IMR-90 (cell line): ENCODE data around the gene SMAD7. TPM values are rescaled to one million over a fixed set of nuclear protein-coding genes. Genes with fewer than 3 reads are reported as not detected.

Experiments
- ATAC-seq: fragments of 200-7000 bp; cut with Tn5 transposase; 2 replicates; pipeline ENCODE4 v1.9.1; 2020; ENCODE audit warnings: low read depth, mild to moderate bottlenecking, moderate library complexity
- BruUV-seq: library from RNA; stranded (reverse); fragments of 400-500 nt; replicated peaks from 2 replicates; lab custom pipeline; 2021; lab: Mats Ljungman, UMichigan
- CTCF ChIA-PET: fragments of 300-600 bp; formaldehyde crosslinking; extraction: SDS; loops from one replicate; lab custom pipeline; 2021; ENCODE audit warnings: antibody characterized with exemption; lab: Yijun Ruan, JAX
- POLR2A ChIA-PET: fragments of 300-600 bp; sonication (Branson Sonifier 250); formaldehyde crosslinking; loops from one replicate; lab custom pipeline; 2022; ENCODE audit warnings: antibody characterized with exemption; ENCODE audit not compliant: unreplicated experiment; lab: Charles Lee
- DNase-seq: peaks from one replicate; pipeline ENCODE4 v3.0.0; 2013
- H2AFZ ChIP-seq: replicated peaks from 2 replicates; pipeline ENCODE3; 2013; ENCODE audit warnings: low read length, mild to moderate bottlenecking; ENCODE audit not compliant: poor library complexity
- H2AK5ac ChIP-seq: 2 replicates; pipeline ENCODE4 v1.6.1; 2013; ENCODE audit warnings: low read depth, low read length, inconsistent platforms
- H2AK9ac ChIP-seq: replicated peaks from 2 replicates; pipeline ENCODE3; 2013; ENCODE audit warnings: mild to moderate bottlenecking, low read depth, low read length, moderate library complexity; ENCODE audit not compliant: poor library complexity
- H2BK120ac ChIP-seq: 2 replicates; pipeline ENCODE4 v1.6.1; 2013; ENCODE audit warnings: low read depth, low read length, inconsistent platforms
- H2BK15ac ChIP-seq: 3 replicates; pipeline ENCODE4 v1.6.1; 2013; ENCODE audit warnings: low read depth, low read length, inconsistent platforms
- H2BK20ac ChIP-seq: 2 replicates; pipeline ENCODE4 v1.6.1; 2013; ENCODE audit warnings: low read depth, mild to moderate bottlenecking, inconsistent platforms, low read length, moderate library complexity
- H2BK5ac ChIP-seq: 2 replicates; pipeline ENCODE4 v1.6.1; 2013; ENCODE audit warnings: mild to moderate bottlenecking, low read depth, low read length, inconsistent platforms; ENCODE audit not compliant: poor library complexity, severe bottlenecking
- H3K14ac ChIP-seq: replicated peaks from 2 replicates; pipeline ENCODE4 v1.6.1; 2013; ENCODE audit warnings: low read depth, low read length, inconsistent platforms
- H3K18ac ChIP-seq: 2 replicates; pipeline ENCODE4 v1.6.1; 2013; ENCODE audit warnings: low read depth, low read length, control low read depth
- H3K23ac ChIP-seq: 2 replicates; pipeline ENCODE4 v1.6.1; 2013; ENCODE audit warnings: low read depth, low read length, inconsistent platforms
- H3K27ac ChIP-seq: 2 replicates; pipeline ENCODE4 v1.5.1; 2013; ENCODE audit warnings: mild to moderate bottlenecking, control low read depth, low read length; ENCODE audit not compliant: insufficient read depth
- H3K27me3 ChIP-seq: 2 replicates; pipeline ENCODE4 v1.6.1; 2013; ENCODE audit warnings: low read length; ENCODE audit not compliant: control insufficient read depth, insufficient read depth
- H3K36me3 ChIP-seq: 2 replicates; pipeline ENCODE4 v1.6.1; 2013; ENCODE audit warnings: low read length, mixed read lengths; ENCODE audit not compliant: control insufficient read depth, insufficient read depth
- H3K4ac ChIP-seq: 2 replicates; pipeline ENCODE4 v1.6.1; 2013; ENCODE audit warnings: low read depth, low read length, inconsistent platforms
- H3K4me1 ChIP-seq: 2 replicates; pipeline ENCODE4 v1.6.1; 2013; ENCODE audit warnings: low read length, mixed read lengths; ENCODE audit not compliant: control insufficient read depth, insufficient read depth
- H3K4me2 ChIP-seq: 2 replicates; pipeline ENCODE4 v1.6.1; 2013; ENCODE audit warnings: low read depth, mild to moderate bottlenecking, control low read depth, low read length, moderate library complexity
- H3K4me3 ChIP-seq: 2 replicates; pipeline ENCODE4 v1.5.1; 2013; ENCODE audit warnings: low read depth, mild to moderate bottlenecking, control low read depth, low read length, moderate library complexity; ENCODE audit not compliant: insufficient read depth
- H3K56ac ChIP-seq: 2 replicates; pipeline ENCODE4 v1.6.1; 2013; ENCODE audit warnings: low read length, inconsistent platforms; ENCODE audit not compliant: insufficient read depth; ENCODE audit errors: extremely low read depth
- H3K79me1 ChIP-seq, 2 experiments: 2 replicates each; pipeline ENCODE4 v1.6.1; 2013; ENCODE audit warnings: low read length in 2 of 2, inconsistent platforms in 1 of 2, low read depth in 1 of 2
- H3K9ac ChIP-seq: 2 replicates; pipeline ENCODE4 v1.6.1; 2013; ENCODE audit warnings: low read depth, low read length, control low read depth
- H3K9me1 ChIP-seq: 2 replicates; pipeline ENCODE4 v1.6.1; 2013; ENCODE audit warnings: low read length, inconsistent platforms; ENCODE audit not compliant: insufficient read depth
- H3K9me3 ChIP-seq: 2 replicates; pipeline ENCODE4 v1.6.1; 2013; ENCODE audit warnings: low read length; ENCODE audit not compliant: control insufficient read depth, insufficient read depth
- H4K20me1 ChIP-seq: 2 replicates; pipeline ENCODE4 v1.6.1; 2013; ENCODE audit warnings: low read length, inconsistent platforms; ENCODE audit not compliant: insufficient read depth
- H4K5ac ChIP-seq: 2 replicates; pipeline ENCODE4 v1.6.1; 2013; ENCODE audit warnings: mild to moderate bottlenecking, low read depth, low read length, control low read depth
- H4K8ac ChIP-seq, 2 experiments: 2 replicates each; pipeline ENCODE4 v1.6.1; 2013; ENCODE audit warnings: low read depth in 2 of 2, low read length in 2 of 2, control low read depth in 1 of 2, inconsistent platforms in 1 of 2
- H4K91ac ChIP-seq: 2 replicates; pipeline ENCODE4 v1.6.1; 2013; ENCODE audit warnings: low read depth, low read length, inconsistent platforms; ENCODE audit not compliant: insufficient read depth
- BHLHE40 ChIP-seq: fragments of 150-350 bp; IDR thresholded peaks from 2 replicates; pipeline ENCODE4 v1.6.1; 2016; ENCODE audit warnings: mild to moderate bottlenecking, low read depth, low read length
- CEBPB ChIP-seq: IDR thresholded peaks from 2 replicates; pipeline ENCODE4 v1.6.1; 2012; ENCODE audit warnings: low read depth, low read length, improper control_type of control experiment
- CHD1 ChIP-seq: IDR thresholded peaks from 2 replicates; pipeline ENCODE4 v1.6.1; 2012; ENCODE audit warnings: low read depth, low read length, improper control_type of control experiment
- FOS ChIP-seq: fragments of 150-350 bp; IDR thresholded peaks from 2 replicates; pipeline ENCODE4 v1.6.1; 2016; ENCODE audit warnings: low read depth, low read length
- MAZ ChIP-seq: IDR thresholded peaks from 2 replicates; pipeline ENCODE4 v1.6.1; 2012; ENCODE audit warnings: low read depth, mild to moderate bottlenecking, low read length, improper control_type of control experiment, moderate library complexity, borderline replicate concordance
- MXI1 ChIP-seq: IDR thresholded peaks from 2 replicates; pipeline ENCODE4 v1.6.1; 2012; ENCODE audit warnings: low read depth, mild to moderate bottlenecking, low read length, moderate library complexity, borderline replicate concordance
- NFE2L2 ChIP-seq: fragments of 150-350 bp; IDR thresholded peaks from 2 replicates; pipeline ENCODE4 v1.6.1; 2016; ENCODE audit warnings: low read depth, mild to moderate bottlenecking, low read length
- POLR2A ChIP-seq: IDR thresholded peaks from 2 replicates; pipeline ENCODE4 v1.6.1; 2012; ENCODE audit warnings: mild to moderate bottlenecking, low read depth, low read length
- RAD21 ChIP-seq: IDR thresholded peaks from 2 replicates; pipeline ENCODE4 v1.6.1; 2012; ENCODE audit warnings: low read length, improper control_type of control experiment
- SMC3 ChIP-seq: fragments of 150-350 bp; IDR thresholded peaks from 2 replicates; pipeline ENCODE4 v1.6.1; 2016; ENCODE audit warnings: low read depth, mild to moderate bottlenecking, antibody characterized with exemption, low read length, moderate library complexity
- WGBS, 2 experiments: methylation state at CpG; one replicate each; pipeline versions ENCODE4 v1.1.5 to v1.1.7; 2013; ENCODE audit warnings: missing lambda C conversion rate in 2 of 2; ENCODE audit not compliant: insufficient read length in 1 of 2; ENCODE audit errors: extremely low coverage in 2 of 2; 5-methylcytosine and 5-hydroxymethylcytosine counted together
- dilution Hi-C: fragments of 300-500 bp; cut with HindIII; formaldehyde crosslinking; loops from one replicate; pipeline ENCODE4 v1.14.3; 2018; ENCODE audit warnings: low sequenced_read_pairs; ENCODE audit not compliant: unreplicated experiment
- in situ Hi-C: fragments of 300-500 bp; cut with MboI; formaldehyde crosslinking; loops from 3 replicates; pipeline ENCODE4 v1.14.3; 2019; ENCODE audit warnings: low sequenced_read_pairs, inconsistent platforms, mixed read lengths
- intact Hi-C: fragments of 100-400 bp; cut with micrococcal nuclease; formaldehyde crosslinking; loops from 2 replicates; pipeline ENCODE4 v1.10.0; 2022
- polyA plus RNA-seq, 3 experiments: library from polyadenylated mRNA; depleted of rRNA; stranded (reverse); fragments of >200 nt; gene quantifications; 2 replicates each; pipeline ENCODE4 v1.2.3, GENCODE V29; 2012; ENCODE audit warnings: low replicate concordance in 1 of 3
- total RNA-seq: library from RNA; depleted of rRNA; stranded (reverse); fragments of >200 nt; gene quantifications from 2 replicates; pipeline ENCODE4 v1.2.3, GENCODE V29; 2012
- TF ChIP-seq, protein P1 (sequence below): conservative IDR thresholded peaks from 2 replicates; pipeline ENCODE4 v1.5.1; 2012; ENCODE audit warnings: mild to moderate bottlenecking, low read depth, low read length, improper control_type of control experiment

Gene SMAD7
- total and polyA plus RNA-seq, 2 of the 4 experiments (the other 2 are of a cell fraction), result 15.8 to 17.6 TPM

GRCh38 chr18:48896875-48897511 is 53.8 kb downstream of the SMAD7 start:
- Histone ChIP-seq H3K14ac (peak overlapping the region; percentile 17; the same call in 1 of the 2 replicates), H2BK20ac (no peak overlapping the region), H3K4me1 (peaks cover 10% of the 10 kb centered on the region), H3K4me3 (no peak overlapping the region), H2AK5ac (peak overlapping the region; percentile 38; the same call in 1 of the 2 replicates), H2BK5ac (no peak overlapping the region), H2BK120ac (peak overlapping the region; percentile 43; the same call in 1 of the 2 replicates), H3K9ac (no peak overlapping the region), H3K27ac (no peak overlapping the region), H3K9me3 (no peaks in the 10 kb centered on the region), H4K20me1 (no peaks in the 10 kb centered on the region), H4K8ac (peak overlapping the region in 1 of 2 experiments; percentile 4; a peak in 1 of 4 replicates), H2BK15ac (no peak overlapping the region), H3K23ac (no peak overlapping the region), H2AFZ (peak overlapping the region; percentile 70), H3K9me1 (peaks cover 9% of the 10 kb centered on the region), H3K4ac (peak overlapping the region; percentile 46), H3K56ac (no peak overlapping the region), H3K79me1 (peaks cover 0 to 3% of the 10 kb centered on the region in 2 experiments; a peak in 1 of 4 replicates), H4K5ac (peak overlapping the region; percentile 22; the same call in 1 of the 2 replicates), H3K4me2 (no peak overlapping the region), H3K36me3 (no peaks in the 10 kb centered on the region), H3K18ac (no peak overlapping the region), H2AK9ac (no peak overlapping the region), H4K91ac (no peak overlapping the region; the same call in 1 of the 2 replicates), H3K27me3 (no peaks in the 10 kb centered on the region)
- in situ Hi-C loops (no loop called here), dilution Hi-C loops (no loop called here), intact Hi-C loops (no loop called here)
- ATAC-seq (peak; percentile 36; the same call in 1 of the 2 replicates), DNase-seq (peak; percentile 17)
- no peak for TF ChIP-seq CHD1
- no peak for TF ChIP-seq POLR2A
- no peak for TF ChIP-seq MAZ
- TF ChIP-seq CEBPB, result peak; percentile 66
- no peak for TF ChIP-seq BHLHE40
- TF ChIP-seq, protein P1, sequence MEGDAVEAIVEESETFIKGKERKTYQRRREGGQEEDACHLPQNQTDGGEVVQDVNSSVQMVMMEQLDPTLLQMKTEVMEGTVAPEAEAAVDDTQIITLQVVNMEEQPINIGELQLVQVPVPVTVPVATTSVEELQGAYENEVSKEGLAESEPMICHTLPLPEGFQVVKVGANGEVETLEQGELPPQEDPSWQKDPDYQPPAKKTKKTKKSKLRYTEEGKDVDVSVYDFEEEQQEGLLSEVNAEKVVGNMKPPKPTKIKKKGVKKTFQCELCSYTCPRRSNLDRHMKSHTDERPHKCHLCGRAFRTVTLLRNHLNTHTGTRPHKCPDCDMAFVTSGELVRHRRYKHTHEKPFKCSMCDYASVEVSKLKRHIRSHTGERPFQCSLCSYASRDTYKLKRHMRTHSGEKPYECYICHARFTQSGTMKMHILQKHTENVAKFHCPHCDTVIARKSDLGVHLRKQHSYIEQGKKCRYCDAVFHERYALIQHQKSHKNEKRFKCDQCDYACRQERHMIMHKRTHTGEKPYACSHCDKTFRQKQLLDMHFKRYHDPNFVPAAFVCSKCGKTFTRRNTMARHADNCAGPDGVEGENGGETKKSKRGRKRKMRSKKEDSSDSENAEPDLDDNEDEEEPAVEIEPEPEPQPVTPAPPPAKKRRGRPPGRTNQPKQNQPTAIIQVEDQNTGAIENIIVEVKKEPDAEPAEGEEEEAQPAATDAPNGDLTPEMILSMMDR, result 0 out of 2 replicates have a peak, but pooled peaks have one; percentile 12
- no peak for TF ChIP-seq SMC3
- no peak for TF ChIP-seq MXI1
- TF ChIP-seq NFE2L2, result no peak
- no peak for TF ChIP-seq RAD21
- no peak for TF ChIP-seq FOS
- ChIA-PET POLR2A (no interaction called here), CTCF (no interaction called here)
- no TSS peak for BruUV-seq
- WGBS, 2 experiments, result no CpG with 5 or more reads among the region's 9 CpGs
